Panc1 (cell line): ENCODE data around the gene RNF227.

ENCODE experiments used
- POLR2AphosphoS5 ChIP-seq: IDR thresholded peaks from 2 replicates; pipeline ENCODE4 v1.6.1; 2012; ENCODE audit warnings: mild to moderate bottlenecking, low read depth, low read length, moderate library complexity
- TCF7L2 ChIP-seq: IDR thresholded peaks from 2 replicates; pipeline ENCODE4 v1.6.1; 2011; ENCODE audit warnings: mild to moderate bottlenecking, low read depth, low read length, inconsistent platforms
- TF ChIP-seq, protein P1 (sequence below): fragments of 450-650 bp; IDR thresholded peaks from 2 replicates; pipeline ENCODE4 v1.5.1; 2017; ENCODE audit warnings: mild to moderate bottlenecking

DNA sequence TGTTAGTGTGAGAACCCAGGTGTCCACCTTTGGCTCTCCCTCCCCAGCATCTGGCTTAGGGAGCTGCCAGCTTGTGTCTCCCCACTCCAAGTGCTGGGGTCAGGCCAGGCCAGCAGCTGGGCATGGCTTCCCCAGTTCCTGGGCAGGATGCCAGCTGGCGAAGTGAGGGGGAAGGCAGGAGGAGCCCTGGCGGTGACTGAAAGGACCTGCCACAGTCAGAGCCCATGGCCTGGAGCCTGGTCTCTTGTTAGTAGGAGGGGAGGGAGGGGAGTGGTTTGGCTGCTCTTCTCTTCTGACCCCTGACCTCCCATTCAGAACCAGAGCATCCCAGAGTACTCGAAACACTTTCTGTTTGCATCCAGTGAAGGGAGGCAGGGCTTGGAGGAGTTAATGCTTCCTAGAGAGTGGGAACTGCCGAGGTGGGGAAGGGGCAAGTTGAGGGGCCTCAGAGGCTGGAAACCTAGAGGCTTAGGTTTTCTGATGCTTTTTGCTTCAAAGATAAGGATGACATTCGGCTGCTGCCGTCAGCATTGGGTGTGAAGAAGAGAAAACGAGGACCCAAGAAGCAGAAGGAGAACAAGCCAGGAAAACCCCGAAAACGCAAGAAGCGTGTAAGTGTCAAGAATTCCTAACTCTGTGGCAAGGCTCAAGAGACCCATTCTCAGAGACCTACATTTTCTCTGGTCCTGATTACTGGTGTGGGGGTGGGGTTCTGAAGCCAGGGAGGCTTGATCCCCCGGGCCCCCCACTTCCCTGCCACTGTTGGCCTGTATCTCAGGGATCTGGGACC, 26.7 kb downstream of the RNF227 start:
- TF ChIP-seq, protein P1, sequence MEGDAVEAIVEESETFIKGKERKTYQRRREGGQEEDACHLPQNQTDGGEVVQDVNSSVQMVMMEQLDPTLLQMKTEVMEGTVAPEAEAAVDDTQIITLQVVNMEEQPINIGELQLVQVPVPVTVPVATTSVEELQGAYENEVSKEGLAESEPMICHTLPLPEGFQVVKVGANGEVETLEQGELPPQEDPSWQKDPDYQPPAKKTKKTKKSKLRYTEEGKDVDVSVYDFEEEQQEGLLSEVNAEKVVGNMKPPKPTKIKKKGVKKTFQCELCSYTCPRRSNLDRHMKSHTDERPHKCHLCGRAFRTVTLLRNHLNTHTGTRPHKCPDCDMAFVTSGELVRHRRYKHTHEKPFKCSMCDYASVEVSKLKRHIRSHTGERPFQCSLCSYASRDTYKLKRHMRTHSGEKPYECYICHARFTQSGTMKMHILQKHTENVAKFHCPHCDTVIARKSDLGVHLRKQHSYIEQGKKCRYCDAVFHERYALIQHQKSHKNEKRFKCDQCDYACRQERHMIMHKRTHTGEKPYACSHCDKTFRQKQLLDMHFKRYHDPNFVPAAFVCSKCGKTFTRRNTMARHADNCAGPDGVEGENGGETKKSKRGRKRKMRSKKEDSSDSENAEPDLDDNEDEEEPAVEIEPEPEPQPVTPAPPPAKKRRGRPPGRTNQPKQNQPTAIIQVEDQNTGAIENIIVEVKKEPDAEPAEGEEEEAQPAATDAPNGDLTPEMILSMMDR = no peak; the same call in 1 of the 2 replicates
- TF ChIP-seq POLR2AphosphoS5 = no peak; the same call in 1 of the 2 replicates
- TF ChIP-seq TCF7L2 = peak; percentile 42; the same call in 1 of the 2 replicates
